ENCODE data around the gene COX5B.

DNA sequence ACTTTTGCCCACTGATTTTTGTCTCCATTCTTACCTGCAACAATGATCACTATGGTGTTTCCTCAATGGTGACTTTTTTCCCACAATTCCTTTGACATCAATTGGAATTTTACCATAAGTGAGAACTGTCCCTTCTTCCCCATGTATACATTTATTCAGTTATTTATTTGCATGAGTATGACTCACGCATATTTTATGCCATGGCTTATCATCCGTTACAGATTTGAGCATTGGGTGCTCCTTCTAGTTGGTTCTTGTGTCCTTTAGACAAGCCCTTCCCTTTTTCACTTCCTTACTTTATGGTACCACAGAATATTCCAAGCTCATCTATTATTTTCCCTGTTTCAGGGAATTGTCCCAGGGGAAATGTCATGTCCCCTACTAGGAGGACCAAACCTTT, 7.6 kb downstream of the COX5B start:
- TF ChIP-seq CTCF (conservative IDR thresholded peaks at IDR 0.05; ENCODE audit: low read depth, low read length) (no peak), EZH2 (IDR thresholded peaks at IDR 0.05; ENCODE audit: low read length, unreplicated experiment) (no peak), EZH2phosphoT487 (IDR thresholded peaks at IDR 0.05; ENCODE audit: borderline replicate concordance, low read length) (no peak)

Measured in PC-3 (cell line).